HG03135 (cell line): ENCODE results near the gene TNFRSF14.
A peak's percentile ranks its signal among the peaks of the same experiment; 100 is the strongest.

Experiments
- ATAC-seq: cut with Tn5 transposase; IDR thresholded peaks from one replicate; pipeline ENCODE4 v1.9.1; 2021; ENCODE audit warnings: mild to moderate bottlenecking, moderate library complexity; ENCODE audit not compliant: unreplicated experiment

Gene TNFRSF14

GRCh38 chr1:2523191-2523890 lies 32.8 kb upstream of the TNFRSF14 start:
- ATAC-seq = no peak

GRCh38 chr1:2523891-2524609 lies 32.1 kb upstream of the TNFRSF14 start:
- ATAC-seq = no peak

GRCh38 chr1:2525572-2525919 lies 30.6 kb upstream of the TNFRSF14 start:
- ATAC-seq = no peak

GRCh38 chr1:2525920-2526823 lies 30.0 kb upstream of the TNFRSF14 start, which contains the start of gene PANK4:
Gene PANK4, minus strand, starts transcription at chr1:2526596. Its CDS starts 9 bp downstream, at chr1:2526587.
- peak; percentile 83 for ATAC-seq

GRCh38 chr1:2526824-2527555 lies 29.2 kb upstream of the TNFRSF14 start:
- ATAC-seq = peak; percentile 32

GRCh38 chr1:2527556-2527860 lies 28.7 kb upstream of the TNFRSF14 start:
- ATAC-seq = no peak

GRCh38 chr1:2528016-2528415 lies 28.2 kb upstream of the TNFRSF14 start:
- ATAC-seq = no peak

- ATAC-seq = no peak
These were observed 27.6 kb upstream of the TNFRSF14 start for GRCh38 chr1:2528611-2528965.

GRCh38 chr1:2528966-2529783 lies 27.0 kb upstream of the TNFRSF14 start:
- no peak for ATAC-seq

- ATAC-seq = no peak
These were observed 26.2 kb upstream of the TNFRSF14 start, which contains the start of gene HES5 for GRCh38 chr1:2529784-2530512. Gene HES5, minus strand, starts transcription at chr1:2530263. Its CDS starts 99 bp downstream, at chr1:2530164.

- no peak for ATAC-seq
These were observed 25.4 kb upstream of the TNFRSF14 start for GRCh38 chr1:2530513-2531361.

GRCh38 chr1:2532485-2533160 lies 23.5 kb upstream of the TNFRSF14 start:
- no peak for ATAC-seq

- no peak for ATAC-seq
These were observed 22.8 kb upstream of the TNFRSF14 start for GRCh38 chr1:2533365-2533764.

- no peak for ATAC-seq
These were observed 21.9 kb upstream of the TNFRSF14 start for GRCh38 chr1:2534315-2534686.

- no peak for ATAC-seq
These were observed 21.3 kb upstream of the TNFRSF14 start for GRCh38 chr1:2534687-2535441.

- ATAC-seq = no peak
These were observed 20.7 kb upstream of the TNFRSF14 start for GRCh38 chr1:2535455-2535854.

GRCh38 chr1:2535981-2536380 lies 20.2 kb upstream of the TNFRSF14 start:
- no peak for ATAC-seq
